Panc1 (cell line): ENCODE results near the gene CCSER2. TPM values are rescaled to one million over a fixed set of nuclear protein-coding genes. Genes with fewer than 3 reads are reported as not detected.
"Not testable (repeated sequence)": the region's sequence is repeated elsewhere in the genome, so short reads cannot be mapped to it uniquely, and the experiment has no call there.

Experiments used
- ATAC-seq: fragments of 200-7000 bp; cut with Tn5 transposase; 2 replicates; pipeline ENCODE4 v1.9.1; 2020; ENCODE audit warnings: mild to moderate bottlenecking, moderate library complexity
- BruUV-seq: library from RNA; stranded (reverse); fragments of 400-500 nt; replicated peaks from 2 replicates; lab custom pipeline; 2021; lab: Mats Ljungman, UMichigan
- CTCF ChIA-PET: fragments of 300-600 bp; sonication (Branson Sonifier 250); formaldehyde crosslinking; loops from one replicate; lab custom pipeline; 2022; ENCODE audit warnings: antibody characterized with exemption; lab: Charles Lee
- POLR2A ChIA-PET: fragments of 300-600 bp; sonication (Branson Sonifier 250); formaldehyde crosslinking; loops from one replicate; lab custom pipeline; 2022; ENCODE audit warnings: antibody characterized with exemption; lab: Charles Lee
- DNase-seq: peaks from one replicate; pipeline ENCODE4 v3.0.0-alpha.2; 2010; ENCODE audit warnings: low read depth, low spot score
- H3K27ac ChIP-seq: 2 replicates; pipeline ENCODE4 v1.5.1; 2011; ENCODE audit warnings: mild to moderate bottlenecking, low read length, inconsistent platforms
- H3K27me3 ChIP-seq: fragments of 200-500 bp; sonication (Bioruptor generic); 2 replicates; pipeline ENCODE4 v1.6.0; 2014; ENCODE audit warnings: low read length, inconsistent platforms; ENCODE audit not compliant: control insufficient read depth, insufficient read depth
- H3K36me3 ChIP-seq: fragments of 200-500 bp; sonication (Bioruptor generic); 2 replicates; pipeline ENCODE4 v1.5.1; 2014; ENCODE audit warnings: inconsistent platforms, mild to moderate bottlenecking, low read length, moderate library complexity; ENCODE audit not compliant: control insufficient read depth, insufficient read depth
- H3K4me1 ChIP-seq: 2 replicates; pipeline ENCODE4 v1.5.1; 2011; ENCODE audit warnings: inconsistent platforms, mild to moderate bottlenecking, low read length, moderate library complexity; ENCODE audit not compliant: control insufficient read depth, insufficient read depth
- H3K4me3 ChIP-seq, 2 experiments: 2 replicates each; pipeline ENCODE4 v1.5.1; 2011 to 2012; ENCODE audit warnings: low read depth in 2 of 2, low read length in 2 of 2, mild to moderate bottlenecking in 2 of 2, inconsistent platforms in 1 of 2, moderate library complexity in 1 of 2
- H3K9me3 ChIP-seq: fragments of 200-500 bp; sonication (Bioruptor generic); 2 replicates; pipeline ENCODE4 v1.5.1; 2014; ENCODE audit warnings: low read depth, mild to moderate bottlenecking, inconsistent platforms, low read length, moderate library complexity; ENCODE audit not compliant: control insufficient read depth, insufficient read depth
- CTCF ChIP-seq: fragments of 450-650 bp; IDR thresholded peaks from 2 replicates; pipeline ENCODE4 v1.5.1; 2017; ENCODE audit warnings: mild to moderate bottlenecking
- POLR2AphosphoS5 ChIP-seq: IDR thresholded peaks from 2 replicates; pipeline ENCODE4 v1.6.1; 2012; ENCODE audit warnings: mild to moderate bottlenecking, low read depth, low read length, moderate library complexity
- REST ChIP-seq, 2 experiments: IDR thresholded peaks; 2 replicates each; pipeline ENCODE4 v1.6.1; 2011 to 2012; ENCODE audit warnings: low read depth in 2 of 2, control low read depth in 1 of 2, low read length in 1 of 2, mild to moderate bottlenecking in 1 of 2, moderate library complexity in 1 of 2; ENCODE audit not compliant: insufficient read depth in 1 of 2
- SIN3A ChIP-seq: IDR thresholded peaks from 2 replicates; pipeline ENCODE4 v1.6.1; 2012; ENCODE audit warnings: low read depth, mild to moderate bottlenecking, low read length, moderate library complexity, borderline replicate concordance; ENCODE audit not compliant: insufficient read depth
- TCF7L2 ChIP-seq: IDR thresholded peaks from 2 replicates; pipeline ENCODE4 v1.6.1; 2011; ENCODE audit warnings: mild to moderate bottlenecking, low read depth, low read length, inconsistent platforms
- in situ Hi-C: cut with HindIII; loops from 2 replicates; pipeline ENCODE4 v1.10.0; 2016; ENCODE audit warnings: low sequenced_read_pairs, low pct_unique_long_range_greater_than_20kb
- intact Hi-C: fragments of 100-400 bp; cut with micrococcal nuclease; formaldehyde crosslinking; loops from one replicate; pipeline ENCODE4 v1.10.0; 2022; ENCODE audit not compliant: unreplicated experiment
- total RNA-seq: library from RNA; stranded (reverse); gene quantifications from one replicate; pipeline ENCODE4 v1.2.1, GENCODE V29; 2021; ENCODE audit not compliant: unreplicated experiment

Gene CCSER2
- total RNA-seq, 1 experiment from 2014 or later: 63.7 TPM

GRCh38 chr10:84497978-84498377 lies 169.6 kb downstream of the CCSER2 start:
- DNase-seq: no peak
- CTCF ChIA-PET: no interaction called here
- no peak for ATAC-seq

GRCh38 chr10:84499039-84499438 lies 170.7 kb downstream of the CCSER2 start:
- H3K4me3 ChIP-seq, H3K4me1 ChIP-seq, H3K36me3 ChIP-seq, H3K27me3 ChIP-seq, in situ Hi-C loops, intact Hi-C loops, POLR2A ChIA-PET, BruUV-seq, ATAC-seq, DNase-seq, H3K9me3 ChIP-seq, H3K27ac ChIP-seq, CTCF ChIA-PET: not testable (repeated sequence)

More at GRCh38 chr10:84497978-84498377, 169.6 kb downstream of the CCSER2 start:
- in situ Hi-C loops: no loop called here
- Histone ChIP-seq H3K27ac (no peak overlapping the region), H3K4me1 (no peaks in the 10 kb centered on the region), H3K27me3 (no peaks in the 10 kb centered on the region), H3K4me3 (no peak overlapping the region), H3K9me3 (no peaks in the 10 kb centered on the region), H3K36me3 (no peaks in the 10 kb centered on the region)
- intact Hi-C loops: no loop called here
- no TSS peak for BruUV-seq
- POLR2A ChIA-PET: no interaction called here
- no peak for TF ChIP-seq TCF7L2
- TF ChIP-seq SIN3A: no peak
- TF ChIP-seq CTCF: no peak

GRCh38 chr10:84499846-84500245 lies 171.5 kb downstream of the CCSER2 start:
- Histone ChIP-seq H3K36me3 (no peaks in the 10 kb centered on the region), H3K9me3 (no peaks in the 10 kb centered on the region), H3K4me1 (no peaks in the 10 kb centered on the region), H3K27ac (no peak overlapping the region), H3K4me3 (no peak overlapping the region), H3K27me3 (no peaks in the 10 kb centered on the region)
- no peak for ATAC-seq
- CTCF ChIA-PET: no interaction called here
- no peak for DNase-seq
- TF ChIP-seq POLR2AphosphoS5 (no peak), SIN3A (no peak), TCF7L2 (no peak), CTCF (no peak), REST (IDR thresholded peaks at IDR 0.05; ENCODE audit: insufficient read depth in 1 of 2, low read depth in 2 of 2, low read length in 1 of 2) (no peak)
- in situ Hi-C loops (no loop called here), intact Hi-C loops (no loop called here)
- POLR2A ChIA-PET: no interaction called here
- no TSS peak for BruUV-seq
